GM18502 (cell line): ENCODE measurements around the gene MED15.

Experiments used
- ATAC-seq: cut with Tn5 transposase; IDR thresholded peaks from one replicate; pipeline ENCODE4 v1.9.1; 2021; ENCODE audit warnings: mild to moderate bottlenecking; ENCODE audit not compliant: unreplicated experiment, poor library complexity

The MED15 gene

DNA sequence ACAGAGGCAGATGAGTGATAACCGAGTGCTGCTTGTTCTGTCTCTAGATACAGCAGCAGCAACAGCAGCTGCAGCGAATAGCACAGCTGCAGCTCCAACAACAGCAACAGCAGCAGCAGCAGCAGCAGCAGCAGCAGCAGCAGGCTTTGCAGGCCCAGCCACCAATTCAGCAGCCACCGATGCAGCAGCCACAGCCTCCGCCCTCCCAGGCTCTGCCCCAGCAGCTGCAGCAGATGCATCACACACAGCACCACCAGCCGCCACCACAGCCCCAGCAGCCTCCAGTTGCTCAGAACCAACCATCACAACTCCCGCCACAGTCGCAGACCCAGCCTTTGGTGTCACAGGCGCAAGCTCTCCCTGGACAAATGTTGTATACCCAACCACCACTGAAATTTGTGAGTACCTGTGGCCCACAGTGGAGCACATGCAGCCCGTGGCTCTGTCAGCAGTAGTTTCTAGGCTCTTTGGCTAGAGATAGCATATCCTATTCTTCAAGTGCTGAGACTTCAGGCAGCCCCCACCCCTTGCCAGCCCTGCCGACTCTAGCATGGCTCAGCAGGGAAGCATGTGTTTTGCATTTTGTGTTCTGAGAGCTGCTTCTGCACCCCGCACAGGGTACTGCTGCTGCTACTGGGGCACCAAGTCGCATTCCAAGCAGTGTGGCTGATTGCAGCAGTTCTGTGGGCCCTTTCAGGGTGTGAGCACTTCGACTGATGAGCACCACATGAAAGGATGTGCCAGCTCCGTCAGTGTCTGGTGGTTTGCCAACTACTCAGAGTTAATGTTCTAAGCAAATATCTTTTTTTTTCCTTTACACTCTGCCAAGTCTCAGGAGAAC is 59.2 kb downstream of the MED15 start:
- no peak for ATAC-seq

DNA sequence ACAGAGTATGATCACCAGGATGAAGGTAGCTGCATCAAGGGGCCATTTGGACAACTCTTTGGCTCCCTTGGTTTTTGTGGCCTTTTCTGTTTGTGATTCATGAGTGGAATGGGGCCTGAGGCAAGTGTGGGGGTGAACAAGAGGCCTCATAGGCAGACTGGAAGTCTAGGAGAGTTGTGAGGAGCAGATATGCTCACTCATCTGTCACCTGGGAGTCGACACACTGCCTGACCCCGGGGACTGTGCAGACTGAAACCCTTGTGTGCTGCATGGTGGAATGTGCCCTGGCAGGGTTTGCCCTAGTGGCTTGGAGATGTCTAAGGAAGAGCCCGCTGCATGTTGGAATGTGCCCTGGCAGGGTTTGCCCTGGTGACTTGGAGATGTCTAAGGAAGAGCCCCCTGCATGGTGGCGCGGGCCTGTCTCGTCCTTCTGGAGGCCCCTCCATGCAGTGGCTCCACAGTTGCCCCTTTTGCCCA is 60.0 kb downstream of the MED15 start:
- no peak for ATAC-seq

GRCh38 chr22:20567993-20568417 is 60.6 kb downstream of the MED15 start:
- ATAC-seq: no peak

- no peak for ATAC-seq
Measured at GRCh38 chr22:20568502-20569058, 61.2 kb downstream of the MED15 start.

DNA sequence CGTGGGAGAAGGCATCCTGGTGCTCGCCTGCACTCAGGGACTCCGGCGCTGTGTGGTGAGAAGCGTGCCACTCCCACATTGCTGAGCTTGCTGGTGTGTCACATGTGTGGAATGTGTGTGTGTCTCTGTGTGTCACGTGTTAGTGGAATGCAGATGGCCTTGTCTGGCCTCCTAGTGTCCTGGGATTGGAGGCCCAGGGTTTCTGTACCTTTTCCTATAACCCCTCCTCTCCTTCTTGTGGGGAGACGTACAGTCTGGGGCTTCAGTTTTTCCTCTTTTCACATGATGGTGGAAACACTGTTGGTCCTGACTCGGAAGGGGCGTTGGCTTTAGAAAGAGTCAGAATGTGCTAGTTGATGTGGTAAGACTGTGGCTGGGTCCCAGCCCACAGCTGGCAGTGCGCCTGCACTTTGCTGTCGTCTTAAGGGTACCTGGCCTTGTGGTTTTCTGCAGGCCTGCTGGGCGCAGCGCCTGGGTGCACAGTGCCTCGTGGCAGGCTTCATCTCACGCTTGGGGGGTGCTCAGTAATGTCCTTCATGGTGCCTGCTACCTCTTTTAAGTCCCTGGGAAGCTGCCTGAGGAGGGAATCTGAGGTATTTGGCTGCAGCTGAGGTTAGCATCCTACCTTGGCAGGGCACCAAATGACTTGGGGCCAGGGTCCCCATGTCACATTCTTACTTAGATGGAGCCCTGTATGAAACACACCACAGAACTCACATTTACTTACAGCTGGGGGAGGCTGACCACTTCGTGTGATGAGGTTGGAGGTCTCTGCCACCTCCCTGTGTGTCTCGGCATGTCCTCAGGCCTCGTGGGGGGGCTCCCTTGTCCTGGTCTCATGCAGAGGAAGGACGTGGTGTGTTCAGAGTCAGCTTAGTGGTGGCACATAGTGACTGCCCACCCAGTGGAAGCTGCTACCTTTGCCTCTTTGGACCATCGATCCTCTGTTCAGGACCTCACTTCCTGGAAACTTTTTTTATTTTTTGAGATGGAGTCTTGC is 61.9 kb downstream of the MED15 start:
- ATAC-seq: no peak

GRCh38 chr22:20571078-20571503 is 63.7 kb downstream of the MED15 start:
- no peak for ATAC-seq

DNA sequence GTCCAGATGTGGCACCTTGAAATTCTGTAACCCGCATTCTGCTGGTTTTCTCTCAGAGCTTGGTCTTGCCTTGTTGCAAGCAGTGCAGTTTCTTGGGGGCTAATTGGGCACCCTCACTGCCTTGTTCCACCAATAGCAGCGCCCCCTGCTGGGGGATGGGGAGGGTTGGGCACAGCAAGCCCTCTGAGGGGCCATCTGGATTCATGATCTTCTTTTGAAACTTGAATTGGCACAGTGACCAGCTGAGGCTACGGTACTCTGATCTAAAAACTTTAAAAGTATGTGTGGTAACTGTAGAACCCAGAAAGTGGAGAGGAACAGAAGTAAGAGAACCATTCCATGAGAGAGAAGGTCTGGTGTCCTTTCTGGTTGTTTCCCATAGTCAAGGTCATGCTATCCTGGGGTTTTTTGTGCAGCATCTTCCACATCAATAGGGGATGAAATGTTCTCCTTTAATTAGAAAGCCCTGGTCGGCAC is 64.2 kb downstream of the MED15 start:
- ATAC-seq: no peak

DNA sequence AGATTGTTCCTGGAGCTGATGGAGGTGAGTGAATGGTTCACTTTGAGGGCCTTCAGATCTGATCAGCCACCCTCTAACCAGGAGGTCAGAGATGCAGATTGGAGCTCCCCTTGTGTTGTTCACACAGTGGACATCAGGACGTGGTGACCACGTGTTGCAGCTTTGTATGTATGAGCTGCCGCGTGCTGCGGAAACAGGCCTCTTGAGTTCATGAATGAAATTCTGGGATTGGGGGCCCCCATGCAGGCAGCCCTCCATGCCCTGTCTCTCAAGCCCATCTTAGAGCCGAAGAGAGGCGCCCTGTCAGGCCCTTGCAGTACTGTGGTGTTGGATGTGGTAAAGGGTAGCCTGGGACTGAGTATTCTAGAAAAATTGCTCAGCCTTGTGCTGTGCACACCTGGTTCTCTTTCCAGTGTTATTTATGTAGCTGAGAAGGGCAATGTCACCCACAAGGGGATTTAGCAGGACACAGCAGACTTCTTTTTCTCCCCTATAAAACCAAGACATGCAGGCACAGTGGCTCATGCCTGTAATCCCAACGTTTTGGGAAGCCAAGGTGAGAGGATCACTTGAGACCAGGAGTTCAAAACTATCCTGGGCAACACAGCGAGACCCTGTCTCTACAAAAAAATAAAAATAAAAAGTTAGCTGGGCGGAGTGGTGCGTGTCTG is 64.9 kb downstream of the MED15 start:
- no peak for ATAC-seq

DNA sequence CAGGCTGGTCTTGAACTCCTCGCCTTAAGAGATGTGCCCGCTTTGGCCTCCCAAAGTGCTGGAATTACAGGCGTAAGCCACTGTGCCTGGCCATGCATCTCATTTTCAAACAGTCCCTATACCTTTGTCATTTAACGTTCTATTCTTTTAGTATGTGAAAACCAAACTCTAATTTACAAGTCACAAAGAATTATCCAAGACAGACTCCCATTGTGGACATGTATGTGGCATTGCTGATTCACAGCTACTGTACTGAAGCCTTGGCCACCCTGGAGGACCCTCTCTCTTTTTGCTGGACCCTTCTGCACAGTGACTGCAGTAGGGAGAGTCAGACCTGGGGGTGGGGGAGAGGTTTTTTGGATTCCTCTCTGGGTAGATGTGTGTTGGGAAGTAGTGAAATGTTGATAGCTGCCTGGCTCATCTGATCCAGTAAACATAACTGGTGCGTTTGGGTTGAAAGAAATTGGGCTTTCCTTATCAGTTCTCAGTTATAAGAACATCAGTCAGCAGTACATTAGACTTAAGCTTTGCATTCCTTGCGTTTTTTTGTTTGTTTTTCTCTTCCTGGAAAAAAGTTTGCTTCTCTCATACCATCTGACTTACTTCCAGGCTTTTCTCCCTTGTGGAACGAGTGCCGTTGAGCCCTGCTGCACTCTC is 65.9 kb downstream of the MED15 start:
- ATAC-seq: no peak

GRCh38 chr22:20573833-20574615 is 66.6 kb downstream of the MED15 start:
- ATAC-seq: no peak

DNA sequence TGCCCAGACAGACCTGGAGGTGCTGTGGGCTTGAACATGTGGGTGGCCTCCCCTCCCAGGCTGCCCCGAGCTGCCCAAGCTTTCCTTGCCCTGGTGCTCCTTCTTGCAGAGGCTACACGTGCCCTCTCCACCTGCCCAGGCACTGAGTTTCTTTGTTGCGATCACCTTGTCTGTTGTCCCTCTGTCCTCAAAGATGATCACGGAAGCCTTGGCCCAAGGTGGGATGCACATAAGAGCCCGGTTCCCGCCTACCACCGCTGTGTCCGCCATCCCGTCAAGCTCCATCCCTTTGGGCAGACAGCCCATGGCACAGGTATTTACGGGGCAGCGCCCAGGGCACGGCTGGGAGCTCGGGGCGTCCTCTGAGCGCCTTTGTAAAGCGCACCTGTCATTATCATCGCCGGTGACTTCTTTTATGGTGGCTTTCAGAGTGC is 67.5 kb downstream of the MED15 start:
- no peak for ATAC-seq

- no peak for ATAC-seq
Measured at GRCh38 chr22:20575724-20576444, 68.5 kb downstream of the MED15 start.

- no peak for ATAC-seq
Measured at GRCh38 chr22:20576445-20576816, 69.0 kb downstream of the MED15 start.

DNA sequence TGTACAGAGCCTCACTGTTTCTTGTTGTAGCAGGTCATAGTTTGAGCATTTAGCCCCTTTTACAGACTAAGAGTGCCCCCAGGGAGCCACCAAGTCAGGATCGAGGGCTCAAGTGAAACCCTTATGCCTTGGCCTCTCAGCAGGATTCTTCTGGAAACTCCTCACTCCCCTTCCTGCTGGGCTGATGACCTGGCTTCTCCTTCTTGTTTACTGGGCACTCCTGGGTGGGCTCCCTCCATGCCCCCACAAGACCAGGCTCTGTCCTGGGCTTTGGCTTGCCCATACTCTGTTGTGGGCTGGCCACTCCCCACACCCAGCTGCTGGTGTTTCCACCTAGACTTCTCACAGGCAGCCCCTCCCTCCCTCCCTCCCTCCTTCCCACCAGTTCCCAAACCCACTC is 69.6 kb downstream of the MED15 start:
- ATAC-seq: no peak

GRCh38 chr22:20577549-20577975 is 70.2 kb downstream of the MED15 start:
- no peak for ATAC-seq

GRCh38 chr22:20578192-20578591 is 70.8 kb downstream of the MED15 start:
- no peak for ATAC-seq

GRCh38 chr22:20578707-20579106 is 71.3 kb downstream of the MED15 start:
- ATAC-seq: no peak
